ENCODE data around the gene PDXP.

- TF ChIP-seq POLR2A (IDR thresholded peaks at IDR 0.05; ENCODE audit: low read depth, low read length) (no peak), POLR2AphosphoS5 (IDR thresholded peaks at IDR 0.05; ENCODE audit: low read depth, low read length) (no peak), TAF1 (IDR thresholded peaks at IDR 0.05; ENCODE audit: borderline replicate concordance, low read depth, low read length) (no peak)
Observed at GRCh38 chr22:37701141-37701786, 42.7 kb downstream of the PDXP start.
